Activated naive CD4-positive, alpha-beta T cell treated with anti-CD3 and anti-CD28 coated beads for 36 hours (primary cell): ENCODE data around the gene MAGI2. TPM values are rescaled to one million over a fixed set of nuclear protein-coding genes. Genes with fewer than 3 reads are reported as not detected.
A peak's percentile ranks its signal among the peaks of the same experiment; 100 is the strongest.

ENCODE experiments used
- CTCF ChIA-PET: fragments of 350-600 bp; sonication (Branson Sonifier 250); formaldehyde crosslinking; loops from one replicate; lab custom pipeline; 2021; ENCODE audit warnings: antibody characterized with exemption; lab: Charles Lee
- DNase-seq: peaks from one replicate; pipeline ENCODE4 v3.0.0-alpha.2; 2020
- H3K27ac Mint-ChIP-seq: one replicate; pipeline ENCODE4 v1.8.0; 2021; ENCODE audit warnings: mild to moderate bottlenecking, mixed read lengths
- H3K27me3 Mint-ChIP-seq: one replicate; pipeline ENCODE4 v1.8.0; 2021; ENCODE audit warnings: low read depth, mixed read lengths
- H3K36me3 Mint-ChIP-seq: one replicate; pipeline ENCODE4 v1.8.0; 2021; ENCODE audit warnings: low read depth, mixed read lengths
- H3K4me1 Mint-ChIP-seq: one replicate; pipeline ENCODE4 v1.8.0; 2021; ENCODE audit warnings: low read depth, mixed read lengths
- H3K4me3 Mint-ChIP-seq: one replicate; pipeline ENCODE4 v1.8.0; 2021; ENCODE audit warnings: mild to moderate bottlenecking, moderate library complexity, mixed read lengths
- H3K9me3 Mint-ChIP-seq: one replicate; pipeline ENCODE4 v1.8.0; 2021; ENCODE audit warnings: mixed read lengths
- intact Hi-C: fragments of 100-400 bp; cut with micrococcal nuclease; formaldehyde crosslinking; loops from one replicate; pipeline ENCODE4 v1.15.1; 2023
- total RNA-seq, 2 experiments: library from RNA; stranded (reverse); gene quantifications; one replicate each; pipeline ENCODE4 v1.2.3, GENCODE V29; 2021

The MAGI2 gene
- total RNA-seq, 2 experiments from 2014 or later, result 0.07 to 0.19 TPM

GRCh38 chr7:79312022-79312421 lies 141.4 kb downstream of the MAGI2 start:
- Mint-ChIP-seq H3K27me3 (no peaks in the 10 kb centered on the region), H3K9me3 (no peaks in the 10 kb centered on the region), H3K36me3 (no peaks in the 10 kb centered on the region), H3K4me1 (no peaks in the 10 kb centered on the region), H3K4me3 (no peak overlapping the region), H3K27ac (no peak overlapping the region)
- CTCF ChIA-PET, result interaction anchor here (1.1 kb wide), 1 partner anchor 11 kb away, joined by 3 read pairs; no protein-coding TSS in a partner anchor
- intact Hi-C loops, result no loop called here
- DNase-seq, result no peak

GRCh38 chr7:79308192-79308591 lies 145.3 kb downstream of the MAGI2 start:
- no peak for DNase-seq
- CTCF ChIA-PET, result no interaction called here
- Mint-ChIP-seq H3K27ac (no peak overlapping the region), H3K36me3 (no peaks in the 10 kb centered on the region), H3K4me1 (no peaks in the 10 kb centered on the region), H3K27me3 (no peaks in the 10 kb centered on the region), H3K9me3 (no peaks in the 10 kb centered on the region), H3K4me3 (no peak overlapping the region)
- intact Hi-C loops, result no loop called here

GRCh38 chr7:79307376-79307775 lies 146.1 kb downstream of the MAGI2 start:
- intact Hi-C loops, result no loop called here
- CTCF ChIA-PET, result no interaction called here
- Mint-ChIP-seq H3K9me3 (no peaks in the 10 kb centered on the region), H3K27me3 (no peaks in the 10 kb centered on the region), H3K36me3 (no peaks in the 10 kb centered on the region), H3K4me3 (no peak overlapping the region), H3K27ac (no peak overlapping the region), H3K4me1 (no peaks in the 10 kb centered on the region)
- DNase-seq, result no peak

GRCh38 chr7:79304711-79305110 lies 148.8 kb downstream of the MAGI2 start:
- intact Hi-C loops, result no loop called here
- H3K9me3 Mint-ChIP-seq, result peaks cover 2% of the 10 kb centered on the region
- H3K27me3 Mint-ChIP-seq, result no peaks in the 10 kb centered on the region
- no peaks in the 10 kb centered on the region for H3K4me1 Mint-ChIP-seq
- no peak overlapping the region for H3K27ac Mint-ChIP-seq
- H3K36me3 Mint-ChIP-seq, result no peaks in the 10 kb centered on the region
- CTCF ChIA-PET, result no interaction called here
- no peak overlapping the region for H3K4me3 Mint-ChIP-seq
- no peak for DNase-seq

GRCh38 chr7:79302293-79302692 lies 151.2 kb downstream of the MAGI2 start:
- intact Hi-C loops, result no loop called here
- Mint-ChIP-seq H3K27me3 (no peaks in the 10 kb centered on the region), H3K4me1 (no peaks in the 10 kb centered on the region), H3K27ac (no peak overlapping the region), H3K4me3 (no peak overlapping the region), H3K36me3 (no peaks in the 10 kb centered on the region), H3K9me3 (peaks cover 2% of the 10 kb centered on the region)
- CTCF ChIA-PET, result interaction anchor here (1.3 kb wide), 1 partner anchor 10 kb away, joined by 5 read pairs; no protein-coding TSS in a partner anchor
- DNase-seq, result no peak

- Mint-ChIP-seq H3K36me3 (no peaks in the 10 kb centered on the region), H3K4me3 (no peak overlapping the region), H3K4me1 (no peaks in the 10 kb centered on the region), H3K27me3 (no peaks in the 10 kb centered on the region), H3K27ac (no peak overlapping the region), H3K9me3 (peaks cover 2% of the 10 kb centered on the region)
- CTCF ChIA-PET, result interaction anchor here (1.1 to 1.3 kb wide), 2 partner anchors 9 to 11 kb away, joined by 3 to 5 read pairs; no protein-coding TSS in a partner anchor
- intact Hi-C loops, result no loop called here
- no peak for DNase-seq
These were observed 152.0 kb downstream of the MAGI2 start for GRCh38 chr7:79301419-79301818.

GRCh38 chr7:79300573-79300972 lies 152.9 kb downstream of the MAGI2 start:
- no peak overlapping the region for H3K4me3 Mint-ChIP-seq
- no peak overlapping the region for H3K27ac Mint-ChIP-seq
- DNase-seq, result no peak
- H3K36me3 Mint-ChIP-seq, result no peaks in the 10 kb centered on the region
- H3K4me1 Mint-ChIP-seq, result no peaks in the 10 kb centered on the region
- CTCF ChIA-PET, result interaction anchor here (1.1 kb wide), 1 partner anchor 12 kb away, joined by 3 read pairs; no protein-coding TSS in a partner anchor
- H3K9me3 Mint-ChIP-seq, result peaks cover 2% of the 10 kb centered on the region
- intact Hi-C loops, result no loop called here
- H3K27me3 Mint-ChIP-seq, result no peaks in the 10 kb centered on the region

- Mint-ChIP-seq H3K36me3 (no peaks in the 10 kb centered on the region), H3K9me3 (peaks cover 2% of the 10 kb centered on the region), H3K27me3 (no peaks in the 10 kb centered on the region), H3K27ac (no peak overlapping the region), H3K4me3 (no peak overlapping the region), H3K4me1 (no peaks in the 10 kb centered on the region)
- peak; percentile 13 for DNase-seq
- intact Hi-C loops, result loop anchor here (1.0 to 10.0 kb wide), 3 partner anchors 721 to 1157 kb away; no protein-coding TSS in a partner anchor
- CTCF ChIA-PET, result interaction anchor here (0.7 to 1.0 kb wide), 3 partner anchors 26 to 252 kb away, joined by 3 to 5 read pairs (median 3); no protein-coding TSS in a partner anchor
These were observed 155.2 kb downstream of the MAGI2 start for GRCh38 chr7:79298145-79298760.

GRCh38 chr7:79296553-79297320 lies 156.7 kb downstream of the MAGI2 start:
- DNase-seq, result no peak
- Mint-ChIP-seq H3K4me3 (no peak overlapping the region), H3K9me3 (peaks cover 2% of the 10 kb centered on the region), H3K27me3 (peaks cover 3% of the 10 kb centered on the region), H3K4me1 (no peaks in the 10 kb centered on the region), H3K27ac (no peak overlapping the region), H3K36me3 (no peaks in the 10 kb centered on the region)
- intact Hi-C loops, result loop anchor here (10.0 kb wide), 1 partner anchor 1158 kb away; no protein-coding TSS in a partner anchor
- CTCF ChIA-PET, result no interaction called here

GRCh38 chr7:79293655-79294142 lies 159.8 kb downstream of the MAGI2 start:
- Mint-ChIP-seq H3K4me1 (no peaks in the 10 kb centered on the region), H3K27me3 (peaks cover 8% of the 10 kb centered on the region), H3K4me3 (no peak overlapping the region), H3K36me3 (no peaks in the 10 kb centered on the region), H3K9me3 (no peaks in the 10 kb centered on the region), H3K27ac (no peak overlapping the region)
- intact Hi-C loops, result loop anchor here (10.0 kb wide), 1 partner anchor 1161 kb away; no protein-coding TSS in a partner anchor
- no peak for DNase-seq
- CTCF ChIA-PET, result no interaction called here

- no peaks in the 10 kb centered on the region for H3K9me3 Mint-ChIP-seq
- DNase-seq, result no peak
- CTCF ChIA-PET, result interaction anchor here (0.9 kb wide), 1 partner anchor 9 kb away, joined by 5 read pairs; no protein-coding TSS in a partner anchor
- intact Hi-C loops, result loop anchor here (10.0 kb wide), 1 partner anchor 1162 kb away; no protein-coding TSS in a partner anchor
- H3K36me3 Mint-ChIP-seq, result no peaks in the 10 kb centered on the region
- no peak overlapping the region for H3K27ac Mint-ChIP-seq
- H3K4me1 Mint-ChIP-seq, result no peaks in the 10 kb centered on the region
- no peak overlapping the region for H3K4me3 Mint-ChIP-seq
- peaks cover 8% of the 10 kb centered on the region for H3K27me3 Mint-ChIP-seq
These were observed 160.6 kb downstream of the MAGI2 start for GRCh38 chr7:79292834-79293233.

- Mint-ChIP-seq H3K27ac (no peak overlapping the region), H3K27me3 (peaks cover 8% of the 10 kb centered on the region), H3K4me1 (no peaks in the 10 kb centered on the region), H3K9me3 (no peaks in the 10 kb centered on the region), H3K4me3 (no peak overlapping the region), H3K36me3 (no peaks in the 10 kb centered on the region)
- DNase-seq, result no peak
- CTCF ChIA-PET, result no interaction called here
- intact Hi-C loops, result loop anchor here (10.0 kb wide), 1 partner anchor 1163 kb away; no protein-coding TSS in a partner anchor
These were observed 162.0 kb downstream of the MAGI2 start for GRCh38 chr7:79291498-79291865.
